ENCODE measurements around the gene STK11. TPM values are rescaled to one million over a fixed set of nuclear protein-coding genes. Genes with fewer than 3 reads are reported as not detected.
"Not testable (repeated sequence)": the region's sequence is repeated elsewhere in the genome, so short reads cannot be mapped to it uniquely, and the experiment has no call there.

Gene STK11
- total RNA-seq, 4 donors from 2014 or later = 91.5 to 194 (median 149) TPM

DNA sequence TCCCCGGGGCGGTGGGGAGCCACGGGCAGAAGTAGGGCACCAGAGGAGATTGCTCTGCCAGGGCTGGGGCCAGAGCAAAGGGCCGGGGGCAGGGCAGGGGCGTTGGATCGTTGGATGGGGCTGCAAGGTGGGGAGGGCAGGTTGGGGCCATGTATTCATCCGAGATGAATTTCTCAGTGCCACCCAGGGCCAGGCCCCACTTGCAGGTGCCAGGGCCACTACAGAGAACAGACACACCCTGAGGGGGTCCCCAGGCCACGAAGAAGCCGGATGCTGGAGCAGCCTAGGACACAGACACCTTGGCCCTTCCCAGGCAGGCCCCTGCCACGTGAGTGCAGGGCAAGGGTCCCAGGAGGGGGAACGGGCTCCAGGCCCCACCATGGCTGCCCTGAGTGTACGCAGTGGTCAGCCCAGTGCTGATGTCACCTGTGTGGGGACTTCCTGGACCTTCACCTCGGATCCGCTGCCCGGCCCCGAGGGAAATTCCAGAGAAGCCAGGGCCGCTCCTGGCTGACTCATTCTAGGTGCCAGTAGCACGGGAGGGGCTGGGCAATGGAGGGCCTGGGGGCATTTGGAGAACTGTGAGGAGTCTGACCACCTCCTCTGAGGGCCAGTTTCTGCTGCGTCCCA lies 21.9 kb upstream of the STK11 start:
- intact Hi-C loops (cut with DNase I; ENCODE audit: low total_unique reads) (no loop called here), in situ Hi-C loops (cut with MboI; ENCODE audit: low sequenced_read_pairs in 4 of 4) (loop anchor here in 1 of 4 donors (10.0 kb wide), 1 partner anchor 59 kb away; no protein-coding TSS in a partner anchor)
- H3K4me3 ChIP-seq = no peak overlapping the region
- no peak overlapping the region for H3K27ac ChIP-seq
- DNase-seq (no peak), ATAC-seq (no peak)
- no peaks in the 10 kb centered on the region for H3K4me1 ChIP-seq
- no peaks in the 10 kb centered on the region for H3K9me3 ChIP-seq
- TF ChIP-seq, protein P1, sequence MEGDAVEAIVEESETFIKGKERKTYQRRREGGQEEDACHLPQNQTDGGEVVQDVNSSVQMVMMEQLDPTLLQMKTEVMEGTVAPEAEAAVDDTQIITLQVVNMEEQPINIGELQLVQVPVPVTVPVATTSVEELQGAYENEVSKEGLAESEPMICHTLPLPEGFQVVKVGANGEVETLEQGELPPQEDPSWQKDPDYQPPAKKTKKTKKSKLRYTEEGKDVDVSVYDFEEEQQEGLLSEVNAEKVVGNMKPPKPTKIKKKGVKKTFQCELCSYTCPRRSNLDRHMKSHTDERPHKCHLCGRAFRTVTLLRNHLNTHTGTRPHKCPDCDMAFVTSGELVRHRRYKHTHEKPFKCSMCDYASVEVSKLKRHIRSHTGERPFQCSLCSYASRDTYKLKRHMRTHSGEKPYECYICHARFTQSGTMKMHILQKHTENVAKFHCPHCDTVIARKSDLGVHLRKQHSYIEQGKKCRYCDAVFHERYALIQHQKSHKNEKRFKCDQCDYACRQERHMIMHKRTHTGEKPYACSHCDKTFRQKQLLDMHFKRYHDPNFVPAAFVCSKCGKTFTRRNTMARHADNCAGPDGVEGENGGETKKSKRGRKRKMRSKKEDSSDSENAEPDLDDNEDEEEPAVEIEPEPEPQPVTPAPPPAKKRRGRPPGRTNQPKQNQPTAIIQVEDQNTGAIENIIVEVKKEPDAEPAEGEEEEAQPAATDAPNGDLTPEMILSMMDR (IDR thresholded peaks at IDR 0.05 in 4 of 5, conservative IDR thresholded peaks at IDR 0.05 in 1 of 5) = no peak
- no peak for TF ChIP-seq POLR2A (IDR thresholded peaks at IDR 0.05)
- H3K36me3 ChIP-seq = no peaks in the 10 kb centered on the region
- H3K27me3 ChIP-seq = peaks cover 0 to 2% (median 0%) of the 10 kb centered on the region in 3 donors

DNA sequence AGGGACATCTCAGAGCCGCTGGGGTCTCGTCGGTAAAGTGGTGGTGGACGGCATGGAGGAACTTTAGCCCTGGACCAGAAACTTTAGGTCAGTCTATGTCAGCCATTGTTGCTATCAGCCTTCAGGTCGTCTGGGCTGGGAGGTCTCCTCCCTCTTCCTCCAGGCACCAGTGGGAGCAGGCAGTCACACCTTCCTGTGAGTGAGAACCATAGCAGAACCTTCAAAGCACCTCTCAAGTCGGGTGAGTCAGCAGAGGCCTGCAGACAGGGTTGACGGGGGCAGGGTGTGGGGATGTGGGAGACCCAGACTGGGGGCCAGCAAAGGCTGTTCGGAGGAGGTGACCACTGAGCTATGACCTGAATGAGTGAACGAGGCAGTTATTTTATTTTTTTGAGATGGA lies 16.2 kb upstream of the STK11 start:
- intact Hi-C loops (cut with DNase I; ENCODE audit: low total_unique reads) = no loop called here
- Histone ChIP-seq H3K27me3 (no peaks in the 10 kb centered on the region), H3K9me3 (no peaks in the 10 kb centered on the region), H3K27ac (no peak overlapping the region), H3K4me1 (no peaks in the 10 kb centered on the region), H3K36me3 (no peaks in the 10 kb centered on the region), H3K4me3 (no peak overlapping the region)
- in situ Hi-C loops (cut with MboI; ENCODE audit: low sequenced_read_pairs in 4 of 4) = loop anchor here in 1 of 4 donors (10.0 kb wide), 1 partner anchor 65 kb away; no protein-coding TSS in a partner anchor
- no peak for ATAC-seq
- DNase-seq = no peak
- TF ChIP-seq, protein P1 (IDR thresholded peaks at IDR 0.05 in 4 of 5, conservative IDR thresholded peaks at IDR 0.05 in 1 of 5) = no peak
- no peak for TF ChIP-seq POLR2A (IDR thresholded peaks at IDR 0.05)

DNA sequence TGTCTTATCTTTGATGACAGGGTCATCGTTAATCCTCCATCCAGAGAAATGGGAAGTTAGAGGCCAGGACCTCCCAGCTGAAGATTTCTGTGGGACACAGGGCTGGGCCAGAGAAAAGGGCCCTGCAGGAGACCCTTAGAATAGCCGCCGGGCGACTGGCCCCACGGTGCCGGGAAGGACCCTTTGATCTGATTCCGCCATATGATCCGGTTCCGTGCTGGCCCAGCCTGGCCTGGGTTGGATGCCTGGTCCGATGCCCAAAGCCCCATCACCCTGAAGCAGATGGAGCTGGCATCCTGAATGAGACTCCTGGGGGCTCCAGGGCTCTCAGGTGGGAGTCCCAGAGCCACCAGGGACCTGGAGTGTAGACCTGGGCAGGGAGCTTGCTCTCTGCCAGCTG lies 6.0 kb upstream of the STK11 start:
- Histone ChIP-seq H3K4me1 (peaks cover 0 to 3% of the 10 kb centered on the region in 2 donors), H3K36me3 (no peaks in the 10 kb centered on the region), H3K4me3 (no peak overlapping the region), H3K9me3 (no peaks in the 10 kb centered on the region), H3K27me3 (no peaks in the 10 kb centered on the region), H3K27ac (no peak overlapping the region)
- in situ Hi-C loops (cut with MboI; ENCODE audit: low sequenced_read_pairs in 4 of 4) = loop anchor here in 1 of 4 donors (10.0 kb wide), 1 partner anchor 85 kb away; no protein-coding TSS in a partner anchor
- intact Hi-C loops (cut with DNase I; ENCODE audit: low total_unique reads) = no loop called here
- ATAC-seq (no peak), DNase-seq (no peak)
- TF ChIP-seq, protein P1 (IDR thresholded peaks at IDR 0.05 in 4 of 5, conservative IDR thresholded peaks at IDR 0.05 in 1 of 5) = no peak
- no peak for TF ChIP-seq POLR2A (IDR thresholded peaks at IDR 0.05)

DNA sequence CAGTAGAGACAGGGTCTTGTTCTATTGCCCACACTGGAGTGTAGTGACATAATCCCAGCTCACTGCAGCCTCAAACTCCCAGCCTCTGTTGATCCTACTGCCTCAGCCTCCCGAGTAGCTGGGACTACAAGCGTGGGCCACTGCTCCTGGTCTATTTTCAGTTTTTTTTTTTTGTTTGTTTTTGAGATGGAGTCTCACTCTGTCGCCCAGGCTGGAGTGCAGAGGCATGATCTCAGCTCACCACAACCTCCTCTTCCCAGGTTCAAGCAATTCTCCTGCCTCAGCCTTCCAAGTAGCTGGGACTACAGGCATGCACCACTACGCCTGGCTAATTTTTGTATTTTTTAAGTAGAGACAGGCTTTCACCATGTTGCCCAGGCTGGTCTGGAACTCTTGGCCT lies 5.0 kb upstream of the STK11 start:
- H3K4me1 ChIP-seq; H3K4me3 ChIP-seq; in situ Hi-C loops (cut with MboI; ENCODE audit: low sequenced_read_pairs in 4 of 4); H3K27ac ChIP-seq; H3K27me3 ChIP-seq; intact Hi-C loops (cut with DNase I; ENCODE audit: low total_unique reads); H3K36me3 ChIP-seq; H3K9me3 ChIP-seq; ATAC-seq; DNase-seq: not testable (repeated sequence)

DNA sequence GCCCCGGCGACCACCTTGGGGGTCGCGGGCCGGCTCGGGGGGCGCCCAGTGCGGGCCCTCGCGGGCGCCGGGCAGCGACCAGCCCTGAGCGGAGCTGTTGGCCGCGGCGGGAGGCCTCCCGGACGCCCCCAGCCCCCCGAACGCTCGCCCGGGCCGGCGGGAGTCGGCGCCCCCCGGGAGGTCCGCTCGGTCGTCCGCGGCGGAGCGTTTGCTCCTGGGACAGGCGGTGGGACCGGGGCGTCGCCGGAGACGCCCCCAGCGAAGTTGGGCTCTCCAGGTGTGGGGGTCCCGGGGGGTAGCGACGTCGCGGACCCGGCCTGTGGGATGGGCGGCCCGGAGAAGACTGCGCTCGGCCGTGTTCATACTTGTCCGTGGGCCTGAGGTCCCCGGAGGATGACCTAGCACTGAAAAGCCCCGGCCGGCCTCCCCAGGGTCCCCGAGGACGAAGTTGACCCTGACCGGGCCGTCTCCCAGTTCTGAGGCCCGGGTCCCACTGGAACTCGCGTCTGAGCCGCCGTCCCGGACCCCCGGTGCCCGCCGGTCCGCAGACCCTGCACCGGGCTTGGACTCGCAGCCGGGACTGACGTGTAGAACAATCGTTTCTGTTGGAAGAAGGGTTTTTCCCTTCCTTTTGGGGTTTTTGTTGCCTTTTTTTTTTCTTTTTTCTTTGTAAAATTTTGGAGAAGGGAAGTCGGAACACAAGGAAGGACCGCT lies 729 bp downstream of the STK11 start:
- no peak for TF ChIP-seq POLR2A (IDR thresholded peaks at IDR 0.05)
- in situ Hi-C loops (cut with MboI; ENCODE audit: low sequenced_read_pairs in 4 of 4) (no loop called here), intact Hi-C loops (cut with DNase I; ENCODE audit: low total_unique reads) (no loop called here)
- Histone ChIP-seq H3K36me3 (no peaks in the 10 kb centered on the region), H3K27me3 (no peaks in the 10 kb centered on the region), H3K9me3 (no peaks in the 10 kb centered on the region), H3K27ac (peak overlapping the region; percentile 94 to 98 (median 96)), H3K4me3 (peak overlapping the region; percentile 83 to 94 (median 86)), H3K4me1 (peaks cover 33 to 42% of the 10 kb centered on the region in 2 donors)
- DNase-seq = no peak
- ATAC-seq = peak in 1 of 2 donors; percentile 5

Measured in gastrocnemius medialis (tissue), 4 donors.